HL-60 (cell line): ENCODE data around the gene SPSB2.
"Not testable (repeated sequence)": the region's sequence is repeated elsewhere in the genome, so short reads cannot be mapped to it uniquely, and the experiment has no call there.

Experiments
- DNase-seq, 2 experiments: peaks; one replicate each; pipeline ENCODE4 v3.0.0-alpha.2; 2010 to 2020; ENCODE audit warnings: low read depth in 1 of 2, low spot score in 1 of 2
- H3K27ac ChIP-seq: fragments of 250-450 bp; sonication (Bioruptor Pico); replicated peaks from 2 replicates; pipeline ENCODE4 v1.5.1; 2020; ENCODE audit warnings: mild to moderate bottlenecking, moderate library complexity
- H3K27me3 ChIP-seq: fragments of 250-450 bp; sonication (Bioruptor Pico); 2 replicates; pipeline ENCODE4 v1.5.1; 2021; ENCODE audit warnings: mild to moderate bottlenecking, moderate library complexity; ENCODE audit not compliant: insufficient read depth, poor library complexity, severe bottlenecking
- H3K4me3 ChIP-seq: replicated peaks from 2 replicates; pipeline ENCODE4 v1.5.1; 2011; ENCODE audit warnings: mild to moderate bottlenecking, control low read depth, low read length; ENCODE audit not compliant: insufficient read depth
- CTCF ChIP-seq: IDR thresholded peaks from one replicate; pipeline ENCODE4 v1.5.1; 2011; ENCODE audit warnings: low read length, control low read depth, inconsistent platforms; ENCODE audit not compliant: insufficient read depth
- GABPA ChIP-seq: IDR thresholded peaks from 2 replicates; pipeline ENCODE4 v1.6.1; 2012; ENCODE audit warnings: low read depth
- POLR2AphosphoS5 ChIP-seq: IDR thresholded peaks from 2 replicates; pipeline ENCODE4 v1.6.1; 2012; ENCODE audit warnings: low read depth
- REST ChIP-seq: IDR thresholded peaks from 2 replicates; pipeline ENCODE4 v1.6.1; 2012; ENCODE audit warnings: low read depth; ENCODE audit not compliant: insufficient replicate concordance
- SPI1 ChIP-seq: IDR thresholded peaks from 2 replicates; pipeline ENCODE4 v1.6.1; 2012; ENCODE audit warnings: low read depth, mild to moderate bottlenecking, borderline replicate concordance

Gene SPSB2

GRCh38 chr12:6887460-6887859 lies 14.4 kb upstream of the SPSB2 start:
- H3K27me3 ChIP-seq = no peaks in the 10 kb centered on the region
- H3K4me3 ChIP-seq = no peak overlapping the region
- H3K27ac ChIP-seq = peak overlapping the region; percentile 30
- no peak for TF ChIP-seq POLR2AphosphoS5
- TF ChIP-seq CTCF = no peak
- no peak for TF ChIP-seq REST
- no peak for TF ChIP-seq SPI1
- TF ChIP-seq GABPA = no peak
- peak in 1 of 2 experiments; percentile 62 for DNase-seq

GRCh38 chr12:6886206-6886999 lies 13.3 kb upstream of the SPSB2 start:
- peak in 1 of 2 experiments; percentile 61 for DNase-seq
- 0 out of 2 replicates have a peak, but pooled peaks have one; percentile 21 for TF ChIP-seq SPI1
- peak overlapping the region; percentile 49 for H3K27ac ChIP-seq

GRCh38 chr12:6884539-6884938 lies 11.4 kb upstream of the SPSB2 start:
- Histone ChIP-seq H3K27ac (no peak overlapping the region), H3K27me3 (no peaks in the 10 kb centered on the region), H3K4me3 (no peak overlapping the region)
- TF ChIP-seq REST = no peak
- no peak for TF ChIP-seq GABPA
- no peak for TF ChIP-seq SPI1
- TF ChIP-seq POLR2AphosphoS5 = no peak
- no peak for TF ChIP-seq CTCF
- DNase-seq = no peak

More at GRCh38 chr12:6886206-6886999, 13.3 kb upstream of the SPSB2 start:
- not testable (repeated sequence) for H3K27me3 ChIP-seq, H3K4me3 ChIP-seq

GRCh38 chr12:6883683-6884082 lies 10.6 kb upstream of the SPSB2 start:
- Histone ChIP-seq H3K27me3 (no peaks in the 10 kb centered on the region), H3K27ac (no peak overlapping the region), H3K4me3 (no peak overlapping the region)
- TF ChIP-seq POLR2AphosphoS5 (no peak), REST (no peak), CTCF (no peak), SPI1 (no peak), GABPA (no peak)
- DNase-seq = no peak
